SK-N-SH (cell line): ENCODE results near the gene ACVRL1. TPM values are rescaled to one million over a fixed set of nuclear protein-coding genes. Genes with fewer than 3 reads are reported as not detected.

Experiments used
- CTCF ChIA-PET: fragments of 300-600, 350-600 bp; formaldehyde crosslinking; extraction: SDS; loops from one replicate; lab custom pipeline; 2021; lab: Yijun Ruan, JAX
- POLR2A ChIA-PET: fragments of 350-600 bp; sonication (Branson Sonifier 250); formaldehyde crosslinking; extraction: SDS; loops from one replicate; lab custom pipeline; 2020; ENCODE audit warnings: antibody characterized with exemption, inconsistent platforms; lab: Yijun Ruan, JAX
- DNase-seq: peaks from one replicate; pipeline ENCODE4 v3.0.0; 2012
- H2AFZ ChIP-seq: fragments of 200-600 bp; sonication (generic); 2 replicates; pipeline ENCODE4 v1.8.1; 2016; ENCODE audit warnings: antibody characterized with exemption, mild to moderate bottlenecking, low read depth
- H3F3A ChIP-seq: fragments of 200-600 bp; sonication (generic); replicated peaks from 2 replicates; pipeline ENCODE3; 2016; ENCODE audit warnings: antibody characterized with exemption, mild to moderate bottlenecking; ENCODE audit not compliant: insufficient read depth
- H3K27ac ChIP-seq, 2 experiments: fragments of 200-500 bp in 1 of 2; fragments of 200-600 bp in 1 of 2; sonication (Bioruptor generic) in 1 of 2; sonication (generic), shearing (Covaris generic) in 1 of 2; 2 replicates each; pipeline versions ENCODE4 v1.5.1 to v1.6.1; 2014 to 2016; ENCODE audit warnings: low read depth in 2 of 2, inconsistent platforms in 1 of 2, low read length in 1 of 2, mild to moderate bottlenecking in 1 of 2, mixed read lengths in 1 of 2
- H3K27me3 ChIP-seq: fragments of 200-600 bp; sonication (generic), shearing (Covaris generic); 2 replicates; pipeline ENCODE4 v1.6.1; 2016; ENCODE audit warnings: mixed run types; ENCODE audit not compliant: insufficient read depth
- H3K36me3 ChIP-seq, 2 experiments: fragments of 200-500 bp in 1 of 2; fragments of 200-600 bp in 1 of 2; sonication (Bioruptor generic) in 1 of 2; sonication (generic) in 1 of 2; replicated peaks in 1 of 2; 2 replicates each; pipeline versions ENCODE3 to v1.5.1; 2014 to 2016; ENCODE audit warnings: low read length in 1 of 2, mild to moderate bottlenecking in 1 of 2; ENCODE audit not compliant: insufficient read depth in 2 of 2, control insufficient read depth in 1 of 2
- H3K4me1 ChIP-seq, 2 experiments: fragments of 200-500 bp in 1 of 2; fragments of 200-600 bp in 1 of 2; sonication (Bioruptor generic) in 1 of 2; sonication (generic), shearing (Covaris generic) in 1 of 2; 2 replicates each; pipeline versions ENCODE4 v1.5.1 to v1.6.1; 2014 to 2016; ENCODE audit warnings: low read depth in 1 of 2, low read length in 1 of 2, mixed run types in 1 of 2; ENCODE audit not compliant: insufficient read depth in 2 of 2, control insufficient read depth in 1 of 2
- H3K4me2 ChIP-seq: fragments of 200-600 bp; sonication (generic), shearing (Covaris generic); 2 replicates; pipeline ENCODE4 v1.6.1; 2017; ENCODE audit warnings: mixed run types
- H3K4me3 ChIP-seq, 2 experiments: fragments of 200-500 bp in 1 of 2; fragments of 200-600 bp in 1 of 2; sonication (Bioruptor generic) in 1 of 2; sonication (generic), shearing (Covaris generic) in 1 of 2; 2 replicates each; pipeline versions ENCODE4 v1.5.1 to v1.8.1; 2014 to 2016; ENCODE audit warnings: low read depth in 2 of 2, inconsistent platforms in 1 of 2, low read length in 1 of 2, mild to moderate bottlenecking in 1 of 2, mixed read lengths in 1 of 2, moderate library complexity in 1 of 2
- H3K79me2 ChIP-seq: fragments of 200-600 bp; sonication (generic); 2 replicates; pipeline ENCODE4 v1.8.1; 2017; ENCODE audit warnings: mild to moderate bottlenecking; ENCODE audit not compliant: insufficient read depth
- H3K9ac ChIP-seq: fragments of 200-600 bp; sonication (generic); 2 replicates; pipeline ENCODE4 v1.6.1; 2017; ENCODE audit warnings: mixed run types
- H3K9me2 ChIP-seq: fragments of 200-600 bp; sonication (generic); 2 replicates; pipeline ENCODE4 v1.6.1; 2017; ENCODE audit warnings: mixed run types
- H3K9me3 ChIP-seq: fragments of 200-600 bp; sonication (generic); 2 replicates; pipeline ENCODE4 v1.6.1; 2017; ENCODE audit warnings: mixed run types, mild to moderate bottlenecking, moderate library complexity
- H4K20me1 ChIP-seq: fragments of 200-600 bp; sonication (generic); 2 replicates; pipeline ENCODE4 v1.6.1; 2017; ENCODE audit warnings: mild to moderate bottlenecking, mixed run types; ENCODE audit not compliant: insufficient read depth
- CHD2 ChIP-seq: fragments of 150-350 bp; IDR thresholded peaks from 2 replicates; pipeline ENCODE4 v1.6.1; 2018; ENCODE audit warnings: low read length; ENCODE audit not compliant: partially characterized antibody
- CTCF ChIP-seq: fragments of 200-600 bp; sonication (generic); IDR thresholded peaks from 2 replicates; pipeline ENCODE4 v1.6.1; 2017; ENCODE audit warnings: antibody characterized with exemption, mild to moderate bottlenecking, moderate library complexity
- EP300 ChIP-seq, 2 experiments: IDR thresholded peaks; 2 replicates each; pipeline versions ENCODE4 v1.4.0 to v1.6.1; 2012; ENCODE audit warnings: borderline replicate concordance in 1 of 2, low read depth in 1 of 2, low read length in 1 of 2
- FOXJ3 ChIP-seq: sonication (generic); formaldehyde crosslinking; IDR thresholded peaks from 2 replicates; pipeline ENCODE4 v1.5.1; 2020; ENCODE audit warnings: mild to moderate bottlenecking, missing genetic modification reagents
- FOXM1 ChIP-seq: IDR thresholded peaks from 2 replicates; pipeline ENCODE4 v1.4.0; 2012; ENCODE audit warnings: low read depth, mild to moderate bottlenecking
- GABPA ChIP-seq: IDR thresholded peaks from 2 replicates; pipeline ENCODE4 v1.4.0; 2012; ENCODE audit warnings: low read depth, mild to moderate bottlenecking
- JUND ChIP-seq: IDR thresholded peaks from 2 replicates; pipeline ENCODE4 v1.4.0; 2012
- MAX ChIP-seq: IDR thresholded peaks from 2 replicates; pipeline ENCODE4 v1.4.0; 2012; ENCODE audit warnings: low read depth
- MEF2A ChIP-seq: IDR thresholded peaks from 2 replicates; pipeline ENCODE4 v1.4.0; 2012; ENCODE audit warnings: low read depth, borderline replicate concordance
- MXI1 ChIP-seq: IDR thresholded peaks from 2 replicates; pipeline ENCODE4 v1.6.1; 2012; ENCODE audit warnings: mild to moderate bottlenecking, low read depth, low read length, improper control_type of control experiment
- NFIC ChIP-seq: IDR thresholded peaks from 2 replicates; pipeline ENCODE4 v1.4.0; 2012; ENCODE audit warnings: borderline replicate concordance
- POLR2AphosphoS5 ChIP-seq: IDR thresholded peaks from 2 replicates; pipeline ENCODE4 v1.6.1; 2012; ENCODE audit warnings: low read depth, low read length
- RAD21 ChIP-seq: IDR thresholded peaks from 2 replicates; pipeline ENCODE4 v1.6.1; 2012; ENCODE audit warnings: mild to moderate bottlenecking, low read length
- RCOR1 ChIP-seq: fragments of 150-350 bp; IDR thresholded peaks from 2 replicates; pipeline ENCODE4 v1.6.1; 2017; ENCODE audit warnings: antibody characterized with exemption, low read length
- REST ChIP-seq: IDR thresholded peaks from 2 replicates; pipeline ENCODE4 v1.6.1; 2012; ENCODE audit warnings: mild to moderate bottlenecking, low read depth, low read length, moderate library complexity
- SIN3A ChIP-seq: IDR thresholded peaks from 2 replicates; pipeline ENCODE4 v1.6.1; 2012; ENCODE audit warnings: low read depth, mild to moderate bottlenecking, low read length, moderate library complexity, borderline replicate concordance
- SMC3 ChIP-seq: IDR thresholded peaks from 2 replicates; pipeline ENCODE4 v1.6.1; 2012; ENCODE audit warnings: low read depth, low read length, improper control_type of control experiment
- TAF1 ChIP-seq: IDR thresholded peaks from 2 replicates; pipeline ENCODE4 v1.6.1; 2012; ENCODE audit warnings: low read depth, mild to moderate bottlenecking, low read length, moderate library complexity, borderline replicate concordance
- TCF12 ChIP-seq: IDR thresholded peaks from 2 replicates; pipeline ENCODE4 v1.4.0; 2012
- TEAD4 ChIP-seq: IDR thresholded peaks from 2 replicates; pipeline ENCODE4 v1.4.0; 2012; ENCODE audit warnings: mild to moderate bottlenecking, borderline replicate concordance; ENCODE audit not compliant: insufficient read depth
- YY1 ChIP-seq: IDR thresholded peaks from 2 replicates; pipeline ENCODE4 v1.4.0; 2012; ENCODE audit warnings: low read depth, mild to moderate bottlenecking
- ZBTB33 ChIP-seq: IDR thresholded peaks from 2 replicates; pipeline ENCODE4 v1.4.0; 2012; ENCODE audit warnings: low read depth, borderline replicate concordance
- WGBS: methylation state at CpG from one replicate; pipeline ENCODE4 v1.1.6; 2017; ENCODE audit warnings: low lambda C conversion rate; 5-methylcytosine and 5-hydroxymethylcytosine counted together
- polyA plus RNA-seq, 3 experiments: library from polyadenylated mRNA; depleted of rRNA; stranded (reverse); fragments of >200 nt; gene quantifications; 2 replicates each; pipeline ENCODE4 v1.2.3, GENCODE V29; 2012

ACVRL1 gene
- polyA plus RNA-seq, 1 of the 3 experiments (the other 2 are of a cell fraction) = 0.07 TPM

GRCh38 chr12:51883295-51883694 is 24.0 kb upstream of the ACVRL1 start (continued):
- TF ChIP-seq CTCF (no peak), SMC3 (no peak), SIN3A (no peak), MAX (no peak), MXI1 (no peak), JUND (no peak)

GRCh38 chr12:51883998-51884675 is 23.2 kb upstream of the ACVRL1 start:
- no peaks in the 10 kb centered on the region for H3F3A ChIP-seq
- CTCF ChIA-PET = interaction anchor here (1.0 to 12.2 kb wide), 3 partner anchors 8 to 139 kb away, joined by 3 to 111 read pairs (median 23); no protein-coding TSS in a partner anchor
- H3K36me3 ChIP-seq = no peaks in the 10 kb centered on the region
- DNase-seq = no peak
- no peak overlapping the region for H2AFZ ChIP-seq
- H3K9me2 ChIP-seq = no peaks in the 10 kb centered on the region
- H3K4me2 ChIP-seq = no peak overlapping the region
- 82% methylated on average over 4 of the region's 4 CpGs for WGBS
- no peak overlapping the region for H3K4me3 ChIP-seq
- no peaks in the 10 kb centered on the region for H4K20me1 ChIP-seq
- TF ChIP-seq ZBTB33 = no peak
- no peak for TF ChIP-seq RAD21
- no peak for TF ChIP-seq MXI1
- no peak for TF ChIP-seq REST
- no peak for TF ChIP-seq MEF2A
- no peak for TF ChIP-seq CHD2
- no peak for TF ChIP-seq POLR2AphosphoS5
- TF ChIP-seq EP300 (IDR thresholded peaks at IDR 0.05; ENCODE audit: borderline replicate concordance in 1 of 2, low read depth in 1 of 2, low read length in 1 of 2) = no peak
- no peak for TF ChIP-seq FOXM1
- TF ChIP-seq RCOR1 = no peak
- TF ChIP-seq TAF1 = no peak
- TF ChIP-seq CTCF = no peak
- no peak for TF ChIP-seq NFIC
- no peak for TF ChIP-seq JUND
- no peak for TF ChIP-seq TCF12
- TF ChIP-seq TEAD4 = no peak
- no peak for TF ChIP-seq YY1
- no peak for TF ChIP-seq FOXJ3 (CRISPR knock-in tag)
- no peak for TF ChIP-seq GABPA
- TF ChIP-seq, all 33 proteins: peak for 0
- Histone ChIP-seq H3K9me3 (no peaks in the 10 kb centered on the region), H3K4me1 (no peaks in the 10 kb centered on the region; a peak in 1 of 4 replicates), H3K27me3 (no peaks in the 10 kb centered on the region), H3K9ac (no peak overlapping the region), H3K27ac (no peak overlapping the region), H3K79me2 (no peaks in the 10 kb centered on the region)
- POLR2A ChIA-PET = no interaction called here
